Measurements from ENCODE around the gene CACNA2D3. TPM values are rescaled to one million over a fixed set of nuclear protein-coding genes. Genes with fewer than 3 reads are reported as not detected.
"Not testable (repeated sequence)": the region's sequence is repeated elsewhere in the genome, so short reads cannot be mapped to it uniquely, and the experiment has no call there.

The CACNA2D3 gene
- total and polyA plus RNA-seq, 3 experiments from 2014 or later = not detected

DNA sequence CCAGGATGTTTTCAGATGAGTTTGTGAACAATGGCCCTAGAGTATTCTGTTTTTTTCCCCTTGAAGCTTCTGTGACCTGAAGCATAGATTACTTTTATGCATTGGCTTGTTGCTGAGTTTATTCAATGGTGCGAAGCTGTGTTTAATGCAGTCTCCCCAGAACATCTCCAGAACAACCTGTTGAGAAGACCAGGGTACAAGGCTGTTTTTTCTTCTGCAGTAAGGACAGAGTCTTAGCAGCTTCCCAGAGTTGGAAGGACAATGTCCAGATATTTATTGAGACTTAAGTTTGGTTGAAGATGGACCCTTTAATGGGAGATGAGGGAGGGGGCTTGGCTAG lies 509.9 kb downstream of the CACNA2D3 start:
- H3K4me1 Mint-ChIP-seq = no peaks in the 10 kb centered on the region
- H3K4me1 ChIP-seq (ENCODE audit: insufficient read depth, low read length) = no peaks in the 10 kb centered on the region
- no peaks in the 10 kb centered on the region for H3K36me3 Mint-ChIP-seq
- CTCF ChIA-PET = no interaction called here
- H3K27me3 Mint-ChIP-seq = no peaks in the 10 kb centered on the region
- no peak overlapping the region for H3K27ac Mint-ChIP-seq
- no peak overlapping the region for H3K4me3 Mint-ChIP-seq
- DNase-seq = no peak
- H3K27ac ChIP-seq (ENCODE audit: low read depth, low read length) = no peak overlapping the region
- H3K9me3 Mint-ChIP-seq = peaks cover 0 to 5% (median 2%) of the 10 kb centered on the region in 5 donors
- H3K27me3 ChIP-seq (ENCODE audit: insufficient read depth, low read length, poor library complexity, severe bottlenecking) = no peaks in the 10 kb centered on the region
- POLR2A ChIA-PET = no interaction called here
- no peaks in the 10 kb centered on the region for H3K9me3 ChIP-seq (ENCODE audit: low read length)
- H3K36me3 ChIP-seq (ENCODE audit: insufficient read depth, low read length) = no peaks in the 10 kb centered on the region
- H3K4me3 ChIP-seq (ENCODE audit: low read length) = no peak overlapping the region

DNA sequence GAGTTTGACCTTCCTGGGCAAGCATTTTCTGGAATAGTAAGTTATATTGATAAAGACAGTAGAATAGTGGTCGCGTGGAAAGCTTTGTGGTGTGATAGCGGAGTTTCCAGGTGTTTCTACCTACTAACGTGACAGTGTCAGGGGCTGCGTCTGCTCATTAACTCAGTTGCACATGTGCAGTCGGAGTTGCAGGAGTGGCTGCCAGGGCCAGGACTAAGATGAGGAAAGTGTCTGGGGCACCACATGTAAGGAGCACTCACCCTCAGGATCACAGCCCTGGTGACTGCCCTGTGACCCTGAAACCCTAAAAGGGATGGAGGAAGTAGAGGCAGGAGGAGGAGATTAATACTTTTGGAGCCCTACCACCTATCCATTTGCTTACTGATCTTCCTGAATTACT lies 510.5 kb downstream of the CACNA2D3 start:
- H3K4me3 ChIP-seq (ENCODE audit: low read length) = no peak overlapping the region
- ChIA-PET POLR2A (no interaction called here), CTCF (no interaction called here)

DNA sequence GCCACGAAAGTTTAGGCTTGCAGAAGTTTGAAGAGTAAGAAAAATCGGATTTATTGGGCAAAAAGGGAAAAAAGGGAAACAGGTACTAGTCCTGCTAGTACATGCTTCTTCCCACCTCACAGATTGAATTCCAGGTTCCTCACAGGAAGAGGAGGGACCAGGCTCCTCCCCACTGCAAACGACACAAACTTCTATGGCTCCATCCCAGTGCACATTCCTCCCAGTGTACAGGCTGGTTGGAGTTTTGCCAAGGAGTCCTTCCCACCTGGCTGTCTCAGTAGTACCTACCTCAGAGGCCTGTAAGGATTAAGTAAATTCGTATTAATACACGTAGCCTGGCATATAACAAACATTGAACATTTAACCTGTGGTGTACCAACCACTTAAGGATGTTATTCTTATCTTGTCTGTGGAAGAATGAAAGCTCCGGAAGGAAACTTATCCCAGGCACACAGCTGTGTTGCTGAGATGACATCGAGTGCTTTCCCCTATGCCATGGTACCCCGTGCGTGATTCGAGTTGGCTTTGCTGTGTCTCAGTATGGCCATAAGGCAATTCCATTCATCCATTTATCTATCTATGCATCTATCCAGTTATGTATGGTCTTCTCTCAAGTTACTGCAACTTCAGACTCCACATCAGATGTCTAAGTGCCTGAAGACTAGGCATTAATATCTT lies 511.2 kb downstream of the CACNA2D3 start:
- H3K36me3 ChIP-seq (ENCODE audit: insufficient read depth, low read length) = no peaks in the 10 kb centered on the region
- Mint-ChIP-seq H3K27me3 (peaks cover 6% of the 10 kb centered on the region in 2 donors), H3K36me3 (no peaks in the 10 kb centered on the region), H3K27ac (no peak overlapping the region), H3K4me3 (no peak overlapping the region), H3K4me1 (no peaks in the 10 kb centered on the region), H3K9me3 (peaks cover 0 to 9% (median 2%) of the 10 kb centered on the region in 5 donors)
- H3K27ac ChIP-seq (ENCODE audit: low read depth, low read length) = no peak overlapping the region
- ChIA-PET CTCF (no interaction called here), POLR2A (no interaction called here)
- no peaks in the 10 kb centered on the region for H3K27me3 ChIP-seq (ENCODE audit: insufficient read depth, low read length, poor library complexity, severe bottlenecking)
- no peak overlapping the region for H3K4me3 ChIP-seq (ENCODE audit: low read length)
- H3K4me1 ChIP-seq (ENCODE audit: insufficient read depth, low read length) = no peaks in the 10 kb centered on the region
- DNase-seq = no peak
- no peaks in the 10 kb centered on the region for H3K9me3 ChIP-seq (ENCODE audit: low read length)

More for the DNA sequence above, 510.5 kb downstream of the CACNA2D3 start:
- Histone ChIP-seq H3K27me3 (ENCODE audit: insufficient read depth, low read length, poor library complexity, severe bottlenecking) (no peaks in the 10 kb centered on the region), H3K4me1 (ENCODE audit: insufficient read depth, low read length) (no peaks in the 10 kb centered on the region), H3K9me3 (ENCODE audit: low read length) (no peaks in the 10 kb centered on the region), H3K36me3 (ENCODE audit: insufficient read depth, low read length) (no peaks in the 10 kb centered on the region), H3K27ac (ENCODE audit: low read depth, low read length) (no peak overlapping the region)
- H3K36me3 Mint-ChIP-seq = no peaks in the 10 kb centered on the region
- peaks cover 0 to 2% of the 10 kb centered on the region in 2 donors for H3K27me3 Mint-ChIP-seq
- no peaks in the 10 kb centered on the region for H3K4me1 Mint-ChIP-seq
- H3K27ac Mint-ChIP-seq = no peak overlapping the region
- no peak for DNase-seq
- peaks cover 0 to 5% (median 2%) of the 10 kb centered on the region in 5 donors for H3K9me3 Mint-ChIP-seq
- H3K4me3 Mint-ChIP-seq = no peak overlapping the region

GRCh38 chr3:54634122-54634469 lies 511.7 kb downstream of the CACNA2D3 start:
- Mint-ChIP-seq H3K27me3 (peaks cover 8 to 11% of the 10 kb centered on the region in 2 donors), H3K4me1 (no peaks in the 10 kb centered on the region), H3K36me3 (no peaks in the 10 kb centered on the region), H3K9me3 (peaks cover 0 to 11% (median 2%) of the 10 kb centered on the region in 5 donors), H3K4me3 (no peak overlapping the region), H3K27ac (no peak overlapping the region)
- no peaks in the 10 kb centered on the region for H3K9me3 ChIP-seq (ENCODE audit: low read length)
- H3K4me3 ChIP-seq (ENCODE audit: low read length) = no peak overlapping the region
- POLR2A ChIA-PET = no interaction called here
- no peaks in the 10 kb centered on the region for H3K27me3 ChIP-seq (ENCODE audit: insufficient read depth, low read length, poor library complexity, severe bottlenecking)
- H3K36me3 ChIP-seq (ENCODE audit: insufficient read depth, low read length) = no peaks in the 10 kb centered on the region
- no peak overlapping the region for H3K27ac ChIP-seq (ENCODE audit: low read depth, low read length)
- no peak for DNase-seq
- CTCF ChIA-PET = no interaction called here
- H3K4me1 ChIP-seq (ENCODE audit: insufficient read depth, low read length) = no peaks in the 10 kb centered on the region

- H3K27ac ChIP-seq (ENCODE audit: low read depth, low read length); POLR2A ChIA-PET; H3K4me1 ChIP-seq (ENCODE audit: insufficient read depth, low read length); H3K9me3 ChIP-seq (ENCODE audit: low read length); H3K27me3 ChIP-seq (ENCODE audit: insufficient read depth, low read length, poor library complexity, severe bottlenecking); DNase-seq; H3K4me1 Mint-ChIP-seq; H3K4me3 Mint-ChIP-seq; H3K9me3 Mint-ChIP-seq; H3K36me3 Mint-ChIP-seq; CTCF ChIA-PET; H3K27ac Mint-ChIP-seq; H3K36me3 ChIP-seq (ENCODE audit: insufficient read depth, low read length); H3K4me3 ChIP-seq (ENCODE audit: low read length): not testable (repeated sequence)
- H3K27me3 Mint-ChIP-seq = peaks cover 12 to 18% of the 10 kb centered on the region in 2 donors
These were observed 517.5 kb downstream of the CACNA2D3 start for GRCh38 chr3:54639790-54640372.

DNA sequence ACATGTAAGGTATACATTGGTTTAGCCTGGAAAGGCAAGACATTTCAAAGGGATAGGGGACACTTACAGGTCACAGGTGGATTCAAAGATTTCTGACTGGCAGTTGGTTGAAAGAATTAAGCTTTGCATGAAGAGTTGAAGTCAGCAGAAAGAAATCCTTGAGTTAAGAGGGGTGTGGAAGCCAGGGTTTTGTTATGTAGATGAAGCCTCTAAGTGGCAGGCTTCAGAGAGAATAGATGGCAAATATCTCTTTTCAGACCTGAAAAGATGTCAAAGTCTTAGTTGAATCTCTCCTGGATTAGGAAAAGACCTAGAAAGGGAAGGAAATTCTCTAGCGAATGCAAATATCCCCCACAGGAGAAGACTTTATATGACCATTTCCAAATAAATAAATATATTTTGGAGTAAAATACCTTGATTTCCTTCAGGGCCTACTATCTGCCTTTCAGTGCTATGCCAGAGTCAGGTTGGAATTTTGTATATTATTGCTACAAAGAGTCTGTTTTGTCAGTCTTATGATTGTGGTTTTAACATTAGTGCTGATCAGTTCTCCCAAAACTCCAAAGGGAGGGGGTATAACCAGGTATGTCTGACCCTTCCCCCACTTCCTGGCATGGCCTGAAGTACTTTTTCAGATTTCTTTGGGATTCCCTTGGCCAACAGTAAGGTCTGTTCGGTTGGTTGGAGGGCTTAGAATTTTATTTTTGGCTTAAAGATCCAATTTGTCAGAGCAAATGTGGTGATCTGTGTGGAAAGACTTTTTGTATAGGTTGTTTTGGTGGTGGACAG lies 519.1 kb downstream of the CACNA2D3 start:
- Histone ChIP-seq H3K27me3 (ENCODE audit: insufficient read depth, low read length, poor library complexity, severe bottlenecking) (no peaks in the 10 kb centered on the region), H3K9me3 (ENCODE audit: low read length) (no peaks in the 10 kb centered on the region), H3K4me3 (ENCODE audit: low read length) (no peak overlapping the region), H3K36me3 (ENCODE audit: insufficient read depth, low read length) (no peaks in the 10 kb centered on the region), H3K27ac (ENCODE audit: low read depth, low read length) (no peak overlapping the region), H3K4me1 (ENCODE audit: insufficient read depth, low read length) (no peaks in the 10 kb centered on the region)
- Mint-ChIP-seq H3K36me3 (no peaks in the 10 kb centered on the region), H3K27me3 (peaks cover 12 to 18% of the 10 kb centered on the region in 2 donors), H3K9me3 (peaks cover 1 to 12% (median 3%) of the 10 kb centered on the region in 5 donors), H3K27ac (no peak overlapping the region), H3K4me3 (no peak overlapping the region), H3K4me1 (no peaks in the 10 kb centered on the region)
- DNase-seq = no peak
- ChIA-PET CTCF (no interaction called here), POLR2A (no interaction called here)

GRCh38 chr3:54642147-54642546 lies 519.8 kb downstream of the CACNA2D3 start:
- ChIA-PET POLR2A (no interaction called here), CTCF (no interaction called here)
- H3K27me3 Mint-ChIP-seq = peaks cover 12 to 18% of the 10 kb centered on the region in 2 donors
- no peaks in the 10 kb centered on the region for H3K4me1 Mint-ChIP-seq
- H3K27me3 ChIP-seq (ENCODE audit: insufficient read depth, low read length, poor library complexity, severe bottlenecking) = no peaks in the 10 kb centered on the region
- H3K27ac Mint-ChIP-seq = no peak overlapping the region
- peaks cover 1 to 12% (median 3%) of the 10 kb centered on the region in 5 donors for H3K9me3 Mint-ChIP-seq
- H3K27ac ChIP-seq (ENCODE audit: low read depth, low read length) = no peak overlapping the region
- no peaks in the 10 kb centered on the region for H3K36me3 Mint-ChIP-seq
- H3K4me3 Mint-ChIP-seq = no peak overlapping the region
- no peaks in the 10 kb centered on the region for H3K4me1 ChIP-seq (ENCODE audit: insufficient read depth, low read length)
- H3K9me3 ChIP-seq (ENCODE audit: low read length) = no peaks in the 10 kb centered on the region
- no peaks in the 10 kb centered on the region for H3K36me3 ChIP-seq (ENCODE audit: insufficient read depth, low read length)
- no peak overlapping the region for H3K4me3 ChIP-seq (ENCODE audit: low read length)
- no peak for DNase-seq

- Histone ChIP-seq H3K4me1 (ENCODE audit: insufficient read depth, low read length) (no peaks in the 10 kb centered on the region), H3K36me3 (ENCODE audit: insufficient read depth, low read length) (no peaks in the 10 kb centered on the region), H3K4me3 (ENCODE audit: low read length) (no peak overlapping the region), H3K9me3 (ENCODE audit: low read length) (no peaks in the 10 kb centered on the region), H3K27ac (ENCODE audit: low read depth, low read length) (no peak overlapping the region), H3K27me3 (ENCODE audit: insufficient read depth, low read length, poor library complexity, severe bottlenecking) (no peaks in the 10 kb centered on the region)
- H3K4me3 Mint-ChIP-seq = no peak overlapping the region
- no peaks in the 10 kb centered on the region for H3K4me1 Mint-ChIP-seq
- ChIA-PET POLR2A (no interaction called here), CTCF (no interaction called here)
- peaks cover 0 to 3% of the 10 kb centered on the region in 2 donors for H3K27me3 Mint-ChIP-seq
- DNase-seq = no peak
- H3K9me3 Mint-ChIP-seq = peaks cover 4 to 16% (median 8%) of the 10 kb centered on the region in 5 donors
- H3K27ac Mint-ChIP-seq = no peak overlapping the region
- no peaks in the 10 kb centered on the region for H3K36me3 Mint-ChIP-seq
These were observed 525.4 kb downstream of the CACNA2D3 start for GRCh38 chr3:54647721-54648120.

Data from CD8-positive, alpha-beta memory T cell (primary cell).